ENCODE measurements around the gene MICB. TPM values are rescaled to one million over a fixed set of nuclear protein-coding genes. Genes with fewer than 3 reads are reported as not detected.

Gene MICB
- total and polyA plus RNA-seq, 9 donors = 0.48 to 10.6 (median 1.3) TPM

DNA sequence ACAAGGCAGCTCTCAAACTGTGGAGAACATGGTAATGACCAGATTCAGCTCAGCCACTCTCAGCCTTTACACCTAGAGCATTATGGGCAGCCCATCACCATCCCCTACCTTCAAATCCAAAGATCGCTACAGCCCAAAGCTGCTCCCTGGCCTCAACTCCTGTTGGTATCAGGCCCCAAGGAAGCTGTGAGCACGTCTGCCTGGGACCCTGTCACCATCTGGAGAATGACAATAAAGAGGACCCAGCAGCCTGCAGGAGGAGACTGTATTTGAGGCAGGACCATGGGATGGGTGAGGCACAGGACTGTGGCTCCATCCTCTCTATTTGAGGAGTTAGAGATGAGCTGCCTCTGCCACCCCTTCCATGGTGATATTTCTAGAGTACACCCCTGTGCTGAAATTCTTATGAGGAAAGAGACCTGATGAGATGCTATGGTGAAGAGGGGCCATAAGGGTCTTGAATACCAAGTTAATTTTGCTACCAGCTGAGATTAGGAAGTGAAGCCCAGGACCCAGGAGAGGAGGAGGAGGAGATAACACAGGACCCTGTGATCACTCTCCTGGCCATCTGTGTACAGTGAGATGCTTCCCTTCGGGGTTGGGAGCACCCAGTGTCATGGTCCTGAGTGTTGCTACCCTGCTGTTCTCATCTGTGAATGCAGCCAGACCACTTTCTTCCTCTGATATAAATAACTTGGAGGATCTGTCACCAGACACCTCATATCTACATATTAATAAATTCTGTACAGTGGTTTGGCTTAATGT lies 19.6 kb upstream of the MICB start:
- 37 to 64% (median 42%) methylated on average over 3 of the region's 3 CpGs for WGBS, 3 donors
- Histone ChIP-seq H3K4me3 (no peak overlapping the region), H3K27me3 (no peaks in the 10 kb centered on the region), H3K36me3 (no peaks in the 10 kb centered on the region), H3K9me3 (no peaks in the 10 kb centered on the region), H3K4me1 (ENCODE audit: insufficient read depth) (no peaks in the 10 kb centered on the region), H3K27ac (no peak overlapping the region)
- no peak for DNase-seq
- TF ChIP-seq EP300 (IDR thresholded peaks at IDR 0.05) (no peak), CTCF (IDR thresholded peaks at IDR 0.05) (no peak), POLR2A (IDR thresholded peaks at IDR 0.05) (no peak)
- intact Hi-C loops (cut with DNase I) = loop anchor here in 1 of 4 donors (10.0 kb wide), 1 partner anchor 194 kb away; no protein-coding TSS in a partner anchor

- TF ChIP-seq EP300 (IDR thresholded peaks at IDR 0.05) = no peak
- TF ChIP-seq POLR2A (IDR thresholded peaks at IDR 0.05) = no peak
- TF ChIP-seq CTCF (IDR thresholded peaks at IDR 0.05) = no peak
- no peak for DNase-seq
Observed at GRCh38 chr6:31479151-31479932, 18.6 kb upstream of the MICB start.

GRCh38 chr6:31479933-31480535 lies 17.9 kb upstream of the MICB start:
- Histone ChIP-seq H3K36me3 (no peaks in the 10 kb centered on the region), H3K4me1 (ENCODE audit: insufficient read depth) (no peaks in the 10 kb centered on the region), H3K4me3 (no peak overlapping the region), H3K27ac (no peak overlapping the region), H3K9me3 (no peaks in the 10 kb centered on the region), H3K27me3 (no peaks in the 10 kb centered on the region)
- 41 to 58% (median 52%) methylated on average over 3 of the region's 3 CpGs for WGBS, 3 donors
- TF ChIP-seq POLR2A (IDR thresholded peaks at IDR 0.05) = no peak
- intact Hi-C loops (cut with DNase I) = loop anchor here in 1 of 4 donors (10.0 kb wide), 1 partner anchor 195 kb away; no protein-coding TSS in a partner anchor
- no peak for DNase-seq

More at GRCh38 chr6:31479151-31479932, 18.6 kb upstream of the MICB start:
- H3K4me3 ChIP-seq = no peak overlapping the region
- no peaks in the 10 kb centered on the region for H3K4me1 ChIP-seq (ENCODE audit: insufficient read depth)
- H3K36me3 ChIP-seq = no peaks in the 10 kb centered on the region
- no peak overlapping the region for H3K27ac ChIP-seq
- H3K27me3 ChIP-seq = no peaks in the 10 kb centered on the region
- H3K9me3 ChIP-seq = no peaks in the 10 kb centered on the region
- intact Hi-C loops (cut with DNase I) = loop anchor here in 1 of 4 donors (10.0 kb wide), 1 partner anchor 195 kb away; no protein-coding TSS in a partner anchor
- 79 to 86% (median 85%) methylated on average over 5 of the region's 5 CpGs for WGBS, 3 donors

DNA sequence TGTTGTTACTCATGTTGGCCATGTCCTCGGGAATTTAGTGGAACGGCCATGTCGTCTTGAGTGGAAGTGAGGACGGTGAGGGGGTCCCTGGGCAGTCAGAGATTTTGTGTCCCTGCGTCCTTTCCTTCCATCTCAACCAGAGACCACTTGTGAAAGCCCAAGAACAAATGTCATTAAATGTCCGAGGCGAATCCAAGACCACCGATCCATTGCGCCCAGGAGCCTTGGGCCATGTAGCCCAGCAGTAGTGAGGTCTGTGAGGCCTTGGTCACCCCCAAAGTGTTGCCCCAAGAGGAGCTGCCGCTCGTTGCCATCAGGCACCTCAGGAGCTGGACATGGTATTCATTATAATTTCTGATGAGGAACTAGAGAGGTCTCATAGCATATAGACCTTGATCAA lies 17.4 kb upstream of the MICB start:
- 76 to 86% (median 80%) methylated on average over 11 of the region's 11 CpGs for WGBS, 3 donors
- Histone ChIP-seq H3K27ac (no peak overlapping the region), H3K9me3 (no peaks in the 10 kb centered on the region), H3K27me3 (no peaks in the 10 kb centered on the region), H3K4me3 (no peak overlapping the region), H3K4me1 (ENCODE audit: insufficient read depth) (no peaks in the 10 kb centered on the region), H3K36me3 (no peaks in the 10 kb centered on the region)
- no peak for DNase-seq
- intact Hi-C loops (cut with DNase I) = no loop called here
- TF ChIP-seq POLR2A (IDR thresholded peaks at IDR 0.05) (no peak), CTCF (IDR thresholded peaks at IDR 0.05) (no peak), EP300 (IDR thresholded peaks at IDR 0.05) (no peak)
